Colonic mucosa (tissue), 4 donors: ENCODE measurements around the gene PRKAG2. TPM values are rescaled to one million over a fixed set of nuclear protein-coding genes. Genes with fewer than 3 reads are reported as not detected.

ENCODE experiments used
- DNase-seq: peaks from one replicate; pipeline ENCODE4 v3.0.0-alpha.2; 2020
- H3K27ac ChIP-seq: fragments of 200-600 bp; one replicate; pipeline ENCODE4 v1.8.0; 2021
- H3K27me3 ChIP-seq: fragments of 200-600 bp; one replicate; pipeline ENCODE4 v1.8.0; 2021
- H3K36me3 ChIP-seq: fragments of 200-600 bp; one replicate; pipeline ENCODE4 v1.8.0; 2021
- H3K4me1 ChIP-seq: fragments of 200-600 bp; one replicate; pipeline ENCODE4 v1.8.0; 2021; ENCODE audit warnings: mild to moderate bottlenecking
- H3K4me3 ChIP-seq: fragments of 200-600 bp; one replicate; pipeline ENCODE4 v1.8.0; 2021
- H3K9ac ChIP-seq, 2 donors: one replicate each; pipeline ENCODE4 v1.7.0; 2013; ENCODE audit warnings: control low read depth in 2 of 2, low read depth in 2 of 2, low read length in 2 of 2
- H3K9me3 ChIP-seq: fragments of 200-600 bp; one replicate; pipeline ENCODE4 v1.8.0; 2021
- CTCF ChIP-seq: fragments of 200-600 bp; IDR thresholded peaks from one replicate; pipeline ENCODE4 v1.8.0; 2022; ENCODE audit warnings: antibody characterized with exemption, mild to moderate bottlenecking
- intact Hi-C: fragments of 100-400 bp; cut with DNase I; formaldehyde crosslinking; loops from one replicate; pipeline ENCODE4 v1.14.1; 2022
- total RNA-seq, 2 donors: library from RNA; stranded (reverse); fragmentation: NEBNext Ultra II Directional in 1 of 2; extraction: Animal tissue kit (Norgen Biotek cat#: 25700) in 1 of 2; gene quantifications; one replicate each; pipeline ENCODE4 v1.2.1, GENCODE V29; 2021
- donor health status: healthy.
- donor health status: DM: no; HTN: no; CAD: no.
- donor health status: DM: no; HTN: no; CAD: no.

The PRKAG2 gene
- total RNA-seq, 2 donors from 2014 or later: 36.3 to 42.0 TPM

- H3K27ac ChIP-seq: no peak overlapping the region
- intact Hi-C loops: loop anchor here (5.0 kb wide), 1 partner anchor 156 kb away; no protein-coding TSS in a partner anchor
- TF ChIP-seq CTCF: no peak
- no peaks in the 10 kb centered on the region for H3K4me1 ChIP-seq
- no peak overlapping the region for H3K4me3 ChIP-seq
- DNase-seq: no peak
- no peaks in the 10 kb centered on the region for H3K36me3 ChIP-seq
- H3K9ac ChIP-seq: no peak overlapping the region
- no peaks in the 10 kb centered on the region for H3K9me3 ChIP-seq
- H3K27me3 ChIP-seq: no peaks in the 10 kb centered on the region
Observed at GRCh38 chr7:151781161-151781845, 95.6 kb downstream of the PRKAG2 start.

- no peak overlapping the region for H3K9ac ChIP-seq
- H3K36me3 ChIP-seq: no peaks in the 10 kb centered on the region
- H3K4me1 ChIP-seq: no peaks in the 10 kb centered on the region
- H3K27ac ChIP-seq: no peak overlapping the region
- intact Hi-C loops: loop anchor here (5.0 kb wide), 1 partner anchor 157 kb away; no protein-coding TSS in a partner anchor
- no peak for DNase-seq
- TF ChIP-seq CTCF: no peak
- no peaks in the 10 kb centered on the region for H3K27me3 ChIP-seq
- H3K4me3 ChIP-seq: no peak overlapping the region
- H3K9me3 ChIP-seq: no peaks in the 10 kb centered on the region
Observed at GRCh38 chr7:151780631-151781030, 96.3 kb downstream of the PRKAG2 start.

GRCh38 chr7:151779678-151780077, 97.2 kb downstream of the PRKAG2 start:
- no peak for TF ChIP-seq CTCF
- intact Hi-C loops: loop anchor here (5.0 kb wide), 1 partner anchor 158 kb away; no protein-coding TSS in a partner anchor
- no peak for DNase-seq

GRCh38 chr7:151779255-151779654, 97.7 kb downstream of the PRKAG2 start:
- Histone ChIP-seq H3K4me1 (no peaks in the 10 kb centered on the region), H3K9me3 (no peaks in the 10 kb centered on the region), H3K9ac (no peak overlapping the region), H3K27me3 (no peaks in the 10 kb centered on the region), H3K36me3 (no peaks in the 10 kb centered on the region), H3K4me3 (no peak overlapping the region), H3K27ac (no peak overlapping the region)
- intact Hi-C loops: no loop called here
- no peak for DNase-seq
- no peak for TF ChIP-seq CTCF

More at GRCh38 chr7:151779678-151780077, 97.2 kb downstream of the PRKAG2 start:
- Histone ChIP-seq H3K9me3 (no peaks in the 10 kb centered on the region), H3K9ac (no peak overlapping the region), H3K36me3 (no peaks in the 10 kb centered on the region), H3K4me3 (no peak overlapping the region), H3K27me3 (no peaks in the 10 kb centered on the region), H3K4me1 (no peaks in the 10 kb centered on the region), H3K27ac (no peak overlapping the region)

- intact Hi-C loops: no loop called here
- Histone ChIP-seq H3K27me3 (no peaks in the 10 kb centered on the region), H3K27ac (no peak overlapping the region), H3K36me3 (no peaks in the 10 kb centered on the region), H3K4me1 (no peaks in the 10 kb centered on the region), H3K9me3 (no peaks in the 10 kb centered on the region), H3K9ac (no peak overlapping the region), H3K4me3 (no peak overlapping the region)
- DNase-seq: no peak
- no peak for TF ChIP-seq CTCF
Observed at GRCh38 chr7:151777908-151778670, 98.8 kb downstream of the PRKAG2 start.
